ENCODE results near the gene ZYX.

The ZYX gene

GRCh38 chr7:143380260-143380645 lies 892 bp upstream of the ZYX start:
- H3K4me2 ChIP-seq (ENCODE audit: insufficient read depth, low read length), result peak overlapping the region; percentile 100
- peak overlapping the region; percentile 89 for H3K9ac ChIP-seq (ENCODE audit: low read depth, low read length)
- H3K79me2 ChIP-seq (ENCODE audit: insufficient read depth, low read length), result no peaks in the 10 kb centered on the region
- no peaks in the 10 kb centered on the region for H3K9me3 ChIP-seq (ENCODE audit: insufficient read depth, low read length, severe bottlenecking)
- DNase-seq (peak; percentile 85), ATAC-seq (ENCODE audit: insufficient read depth, low read depth) (peak; percentile 74)
- H4K20me1 ChIP-seq (ENCODE audit: insufficient read depth, low read length), result no peaks in the 10 kb centered on the region
- H3K27ac ChIP-seq (ENCODE audit: low read length), result peak overlapping the region; percentile 20; the same call in 1 of the 2 replicates
- no peaks in the 10 kb centered on the region for H3K27me3 ChIP-seq (ENCODE audit: insufficient read depth, low read length, poor library complexity)
- peak overlapping the region; percentile 68 to 93 for H3K4me3 ChIP-seq (ENCODE audit: low read depth in 1 of 2, low read length in 2 of 2)
- H2AFZ ChIP-seq (ENCODE audit: low read depth, low read length), result peak overlapping the region; percentile 98
- H3K36me3 ChIP-seq (ENCODE audit: insufficient read depth, low read length), result no peaks in the 10 kb centered on the region
- peak; percentile 86 for TF ChIP-seq CTCF (IDR thresholded peaks at IDR 0.05; ENCODE audit: borderline replicate concordance, extremely low read depth, low read length, poor library complexity, severe bottlenecking)
- no peak for TF ChIP-seq EZH2 (IDR thresholded peaks at IDR 0.05; ENCODE audit: borderline replicate concordance, low read depth, low read length, severe bottlenecking)
- H3K4me1 ChIP-seq (ENCODE audit: insufficient read depth, low read length), result peaks cover 35% of the 10 kb centered on the region

- H3K9me3 ChIP-seq (ENCODE audit: insufficient read depth, low read length, severe bottlenecking), result no peaks in the 10 kb centered on the region
- no peaks in the 10 kb centered on the region for H3K27me3 ChIP-seq (ENCODE audit: insufficient read depth, low read length, poor library complexity)
- no peak overlapping the region for H3K27ac ChIP-seq (ENCODE audit: low read length)
- DNase-seq (no peak), ATAC-seq (ENCODE audit: insufficient read depth, low read depth) (no peak)
- no peaks in the 10 kb centered on the region for H4K20me1 ChIP-seq (ENCODE audit: insufficient read depth, low read length)
- H3K4me1 ChIP-seq (ENCODE audit: insufficient read depth, low read length), result peaks cover 21% of the 10 kb centered on the region
- H2AFZ ChIP-seq (ENCODE audit: low read depth, low read length), result no peak overlapping the region
- H3K4me2 ChIP-seq (ENCODE audit: insufficient read depth, low read length), result peak overlapping the region; percentile 100; the same call in 1 of the 2 replicates
- no peaks in the 10 kb centered on the region for H3K36me3 ChIP-seq (ENCODE audit: insufficient read depth, low read length)
- no peaks in the 10 kb centered on the region for H3K79me2 ChIP-seq (ENCODE audit: insufficient read depth, low read length)
- no peak for TF ChIP-seq EZH2 (IDR thresholded peaks at IDR 0.05; ENCODE audit: borderline replicate concordance, low read depth, low read length, severe bottlenecking)
- no peak for TF ChIP-seq CTCF (IDR thresholded peaks at IDR 0.05; ENCODE audit: borderline replicate concordance, extremely low read depth, low read length, poor library complexity, severe bottlenecking)
- H3K9ac ChIP-seq (ENCODE audit: low read depth, low read length), result peak overlapping the region; percentile 89; the same call in 1 of the 2 replicates
- 0 out of 4 replicates have a peak overlapping the region, but pooled peaks of 1 of the 2 experiments have one; percentile 93 for H3K4me3 ChIP-seq (ENCODE audit: low read depth in 1 of 2, low read length in 2 of 2)
These were observed 431 bp downstream of the ZYX start for GRCh38 chr7:143381427-143382125.

- Histone ChIP-seq H3K9me3 (ENCODE audit: insufficient read depth, low read length, severe bottlenecking) (no peaks in the 10 kb centered on the region), H3K27ac (ENCODE audit: low read length) (no peak overlapping the region), H3K36me3 (ENCODE audit: insufficient read depth, low read length) (no peaks in the 10 kb centered on the region), H3K4me3 (ENCODE audit: low read depth in 1 of 2, low read length in 2 of 2) (no peak overlapping the region), H3K27me3 (ENCODE audit: insufficient read depth, low read length, poor library complexity) (no peaks in the 10 kb centered on the region), H3K9ac (ENCODE audit: low read depth, low read length) (no peak overlapping the region), H2AFZ (ENCODE audit: low read depth, low read length) (no peak overlapping the region), H3K79me2 (ENCODE audit: insufficient read depth, low read length) (no peaks in the 10 kb centered on the region), H3K4me1 (ENCODE audit: insufficient read depth, low read length) (peaks cover 16% of the 10 kb centered on the region), H4K20me1 (ENCODE audit: insufficient read depth, low read length) (no peaks in the 10 kb centered on the region), H3K4me2 (ENCODE audit: insufficient read depth, low read length) (no peak overlapping the region)
- no peak for TF ChIP-seq EZH2 (IDR thresholded peaks at IDR 0.05; ENCODE audit: borderline replicate concordance, low read depth, low read length, severe bottlenecking)
- no peak for ATAC-seq (ENCODE audit: insufficient read depth, low read depth)
- DNase-seq, result no peak
These were observed 1.1 kb downstream of the ZYX start for GRCh38 chr7:143382126-143382790.
